Common myeloid progenitor, CD34-positive (primary cell): ENCODE measurements around the gene MAD2L2.

Experiments
- CTCF ChIA-PET: fragments of 350-600 bp; sonication (Branson Sonifier 250); formaldehyde crosslinking; loops from one replicate; lab custom pipeline; 2021; ENCODE audit warnings: antibody characterized with exemption; lab: Charles Lee
- POLR2A ChIA-PET: fragments of 350-600 bp; sonication (Branson Sonifier 250); formaldehyde crosslinking; loops from one replicate; lab custom pipeline; 2021; ENCODE audit warnings: antibody characterized with exemption; lab: Charles Lee
- DNase-seq, 3 donors: peaks; one replicate each; pipeline versions ENCODE4 v3.0.0 to v3.0.0-alpha.2; 2013
- H3K27ac ChIP-seq, 2 experiments: 1 replicate in 1 of 2; 2 replicates in 1 of 2; pipeline ENCODE4 v1.7.0; 2013; ENCODE audit warnings: inconsistent platforms in 2 of 2, low read length in 2 of 2, mild to moderate bottlenecking in 2 of 2, low read depth in 1 of 2, moderate library complexity in 1 of 2; ENCODE audit not compliant: severe bottlenecking in 2 of 2, insufficient read depth in 1 of 2, poor library complexity in 1 of 2
- H3K27me3 ChIP-seq, 5 experiments: replicated peaks in 2 of 5; 1 replicate in 3 of 5; 2 replicates in 2 of 5; pipeline versions ENCODE4 v1.6.1 to v1.7.0; 2013; ENCODE audit warnings: low read length in 4 of 5, mild to moderate bottlenecking in 2 of 5, moderate library complexity in 2 of 5, inconsistent platforms in 1 of 5; ENCODE audit not compliant: insufficient read depth in 5 of 5, control insufficient read depth in 4 of 5
- H3K36me3 ChIP-seq, 4 experiments: 1 replicate in 2 of 4; 2 replicates in 2 of 4; pipeline versions ENCODE4 v1.6.1 to v1.7.0; 2013; ENCODE audit warnings: low read length in 3 of 4, control low read depth in 1 of 4, mild to moderate bottlenecking in 1 of 4; ENCODE audit not compliant: control insufficient read depth in 4 of 4, insufficient read depth in 4 of 4
- H3K4me1 ChIP-seq, 4 experiments: 1 replicate in 3 of 4; 2 replicates in 1 of 4; pipeline versions ENCODE4 v1.6.1 to v1.7.1; 2013; ENCODE audit warnings: low read length in 3 of 4, mild to moderate bottlenecking in 3 of 4, control low read depth in 1 of 4, inconsistent platforms in 1 of 4, moderate library complexity in 1 of 4; ENCODE audit not compliant: control insufficient read depth in 4 of 4, insufficient read depth in 4 of 4; ENCODE audit errors: control extremely low read depth in 1 of 4
- H3K4me3 ChIP-seq, 7 experiments: 1 replicate in 4 of 7; 2 replicates in 3 of 7; pipeline versions ENCODE4 v1.5.1 to v1.7.0; 2013; ENCODE audit warnings: mild to moderate bottlenecking in 7 of 7, low read length in 6 of 7, moderate library complexity in 6 of 7, inconsistent platforms in 2 of 7, low read depth in 2 of 7, control low read depth in 1 of 7; ENCODE audit not compliant: insufficient read depth in 4 of 7, control insufficient read depth in 1 of 7; ENCODE audit errors: extremely low read depth in 1 of 7
- H3K9me3 ChIP-seq, 5 experiments: 1 replicate in 4 of 5; 2 replicates in 1 of 5; pipeline versions ENCODE4 v1.6.1 to v1.7.1; 2013; ENCODE audit warnings: low read length in 4 of 5, mild to moderate bottlenecking in 2 of 5, inconsistent platforms in 1 of 5, low read depth in 1 of 5, moderate library complexity in 1 of 5; ENCODE audit not compliant: control insufficient read depth in 4 of 5, insufficient read depth in 2 of 5; ENCODE audit errors: control extremely low read depth in 1 of 5
- WGBS: methylation state at CpG from one replicate; pipeline ENCODE4 v1.1.5; 2013; ENCODE audit not compliant: insufficient coverage; 5-methylcytosine and 5-hydroxymethylcytosine counted together

Gene MAD2L2

GRCh38 chr1:11701551-11701961 lies 20.6 kb upstream of the MAD2L2 start:
- 60% methylated on average over 13 of the region's 15 CpGs for WGBS
- ChIA-PET POLR2A (no interaction called here), CTCF (interaction anchor here (0.8 kb wide), 1 partner anchor 51 kb away, joined by 3 read pairs; no protein-coding TSS in a partner anchor)
- no peak overlapping the region for H3K4me3 ChIP-seq
- H3K36me3 ChIP-seq, result no peaks in the 10 kb centered on the region
- no peak for DNase-seq
- no peak overlapping the region for H3K27ac ChIP-seq
- H3K9me3 ChIP-seq, result no peaks in the 10 kb centered on the region
- H3K27me3 ChIP-seq, result peaks cover 0 to 51% (median 27%) of the 10 kb centered on the region in 5 experiments
- peaks cover 0 to 4% (median 0%) of the 10 kb centered on the region in 4 experiments for H3K4me1 ChIP-seq

GRCh38 chr1:11700601-11701467 lies 19.9 kb upstream of the MAD2L2 start:
- H3K4me3 ChIP-seq, result no peak overlapping the region
- no peak overlapping the region for H3K27ac ChIP-seq
- peaks cover 0 to 51% (median 29%) of the 10 kb centered on the region in 5 experiments for H3K27me3 ChIP-seq
- H3K9me3 ChIP-seq, result no peaks in the 10 kb centered on the region
- no peak for DNase-seq
- CTCF ChIA-PET, result interaction anchor here (0.8 kb wide), 1 partner anchor 50 kb away, joined by 3 read pairs; no protein-coding TSS in a partner anchor
- POLR2A ChIA-PET, result interaction anchor here (0.6 kb wide), 1 partner anchor 31 kb away, joined by 4 read pairs; no protein-coding TSS in a partner anchor
- WGBS, result 44% methylated on average over 27 of the region's 34 CpGs
- peaks cover 0 to 4% (median 0%) of the 10 kb centered on the region in 4 experiments for H3K4me1 ChIP-seq
- H3K36me3 ChIP-seq, result no peaks in the 10 kb centered on the region

- no peak overlapping the region for H3K27ac ChIP-seq
- CTCF ChIA-PET, result interaction anchor here (1.1 to 2.2 kb wide), 3 partner anchors 10 to 19 kb away, joined by 3 to 12 read pairs (median 5); no protein-coding TSS in a partner anchor
- no peaks in the 10 kb centered on the region for H3K36me3 ChIP-seq
- no peak overlapping the region for H3K4me3 ChIP-seq
- no peaks in the 10 kb centered on the region for H3K9me3 ChIP-seq
- POLR2A ChIA-PET, result no interaction called here
- peaks cover 0 to 51% (median 33%) of the 10 kb centered on the region in 5 experiments for H3K27me3 ChIP-seq
- WGBS, result 100% methylated on average over 1 of the region's 5 CpGs
- peaks cover 0 to 14% (median 10%) of the 10 kb centered on the region in 4 experiments for H3K4me1 ChIP-seq
- no peak for DNase-seq
These were observed 16.9 kb upstream of the MAD2L2 start for GRCh38 chr1:11697893-11698210.

GRCh38 chr1:11697188-11697892 lies 16.4 kb upstream of the MAD2L2 start:
- 82% methylated on average over 7 of the region's 8 CpGs for WGBS
- no peak for DNase-seq
- Histone ChIP-seq H3K27ac (no peak overlapping the region), H3K27me3 (peaks cover 0 to 56% (median 37%) of the 10 kb centered on the region in 5 experiments), H3K4me3 (no peak overlapping the region), H3K36me3 (no peaks in the 10 kb centered on the region), H3K9me3 (no peaks in the 10 kb centered on the region), H3K4me1 (peaks cover 0 to 19% (median 15%) of the 10 kb centered on the region in 4 experiments)
- ChIA-PET POLR2A (no interaction called here), CTCF (interaction anchor here (0.6 to 2.2 kb wide), 3 partner anchors 10 to 32 kb away, joined by 4 to 12 read pairs (median 5); no protein-coding TSS in a partner anchor)

GRCh38 chr1:11695861-11696260 lies 14.9 kb upstream of the MAD2L2 start:
- H3K27ac ChIP-seq, result no peak overlapping the region
- H3K4me3 ChIP-seq, result no peak overlapping the region
- peaks cover 0 to 58% (median 33%) of the 10 kb centered on the region in 5 experiments for H3K27me3 ChIP-seq
- peaks cover 0 to 27% (median 25%) of the 10 kb centered on the region in 4 experiments for H3K4me1 ChIP-seq
- no peaks in the 10 kb centered on the region for H3K36me3 ChIP-seq
- 80% methylated on average over 5 of the region's 6 CpGs for WGBS
- CTCF ChIA-PET, result interaction anchor here (0.9 to 2.2 kb wide), 6 partner anchors 12 to 46 kb away, joined by 3 to 9 read pairs (median 4); no protein-coding TSS in a partner anchor
- no peaks in the 10 kb centered on the region for H3K9me3 ChIP-seq
- DNase-seq, result no peak
- POLR2A ChIA-PET, result no interaction called here

- peaks cover 6 to 67% (median 34%) of the 10 kb centered on the region in 5 experiments for H3K27me3 ChIP-seq
- ChIA-PET CTCF (interaction anchor here (1.2 to 2.2 kb wide), 5 partner anchors 11 to 30 kb away, joined by 4 to 9 read pairs (median 6); partner anchors contain the start of gene FBXO6), POLR2A (interaction anchor here (0.6 kb wide), 1 partner anchor 350 kb away, joined by 3 read pairs; no protein-coding TSS in a partner anchor)
- H3K4me3 ChIP-seq, result no peak overlapping the region
- whole genome bisulfite sequencing, result 67% methylated on average over 4 of the region's 5 CpGs
- no peaks in the 10 kb centered on the region for H3K36me3 ChIP-seq
- H3K4me1 ChIP-seq, result peaks cover 0 to 34% (median 31%) of the 10 kb centered on the region in 4 experiments
- no peaks in the 10 kb centered on the region for H3K9me3 ChIP-seq
- no peak overlapping the region for H3K27ac ChIP-seq
- no peak for DNase-seq
These were observed 13.0 kb upstream of the MAD2L2 start for GRCh38 chr1:11693917-11694316.
